NCI-H2196 treated with DMSO at 0.1 percent for 48 hours (cell line): ENCODE data around the gene PWP1.

Experiments used
- DNase-seq: peaks from one replicate; lab custom pipeline; 2025; ENCODE audit not compliant: unreplicated experiment; lab: John Stamatoyannopoulos, UW

PWP1 gene

DNA sequence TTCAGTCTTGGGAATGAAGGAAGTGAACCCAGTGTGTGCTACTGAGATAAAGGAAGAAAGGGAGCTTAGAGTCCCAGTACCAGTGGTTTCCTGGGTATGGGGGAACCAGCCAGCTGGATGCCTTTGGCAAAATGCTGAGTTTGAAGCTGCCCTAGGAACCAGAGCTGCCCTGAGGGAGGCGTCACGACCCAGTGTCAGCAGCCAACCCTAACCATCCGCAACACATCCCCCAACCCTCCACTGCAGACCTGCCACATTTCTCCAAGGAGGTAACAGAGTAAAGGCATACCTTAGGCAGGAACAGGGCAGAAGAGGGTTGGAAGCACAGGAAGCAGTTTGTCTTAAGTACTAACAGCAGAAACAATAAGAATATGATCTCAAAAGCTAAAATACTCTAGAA, 46.8 kb downstream of the PWP1 start:
- no peak for DNase-seq

DNA sequence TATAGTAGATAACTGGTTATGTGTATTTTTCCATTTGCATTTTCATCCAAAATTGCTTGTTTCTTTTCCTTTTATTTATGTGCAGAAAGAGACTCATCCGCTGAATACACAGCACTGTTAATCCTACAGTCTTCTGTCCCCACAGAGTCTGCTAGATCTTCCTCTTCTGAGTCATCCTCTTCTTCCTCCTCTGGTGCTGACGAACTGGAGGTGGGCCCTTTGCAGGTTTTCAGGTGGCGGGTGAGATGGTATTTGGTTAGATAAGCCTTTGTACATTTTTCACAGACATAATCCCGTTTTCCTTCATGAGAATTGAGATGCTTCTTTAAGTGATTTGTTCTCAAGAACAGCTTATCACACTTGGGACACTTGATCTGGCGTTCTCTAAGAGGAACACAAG, 48.5 kb downstream of the PWP1 start:
- DNase-seq: no peak

DNA sequence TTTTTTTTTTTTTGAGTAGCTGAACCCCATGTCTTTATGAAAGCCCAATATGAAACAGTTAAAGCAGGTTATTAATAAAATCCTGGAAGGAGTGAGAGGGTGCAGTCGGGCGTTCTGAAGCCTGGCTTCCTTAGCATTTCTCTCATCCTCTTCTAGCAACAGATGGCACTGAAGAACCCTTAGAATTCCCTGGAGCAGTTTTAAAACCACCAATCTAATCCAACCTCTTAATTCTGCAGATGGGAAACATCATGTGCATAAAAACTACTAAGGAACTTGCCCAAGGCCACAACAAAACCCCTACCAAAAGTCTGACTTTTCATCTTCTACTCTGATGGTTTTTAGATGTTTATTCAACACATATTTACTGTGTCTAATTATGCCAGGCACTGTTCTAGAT, 50.2 kb downstream of the PWP1 start:
- DNase-seq: no peak

DNA sequence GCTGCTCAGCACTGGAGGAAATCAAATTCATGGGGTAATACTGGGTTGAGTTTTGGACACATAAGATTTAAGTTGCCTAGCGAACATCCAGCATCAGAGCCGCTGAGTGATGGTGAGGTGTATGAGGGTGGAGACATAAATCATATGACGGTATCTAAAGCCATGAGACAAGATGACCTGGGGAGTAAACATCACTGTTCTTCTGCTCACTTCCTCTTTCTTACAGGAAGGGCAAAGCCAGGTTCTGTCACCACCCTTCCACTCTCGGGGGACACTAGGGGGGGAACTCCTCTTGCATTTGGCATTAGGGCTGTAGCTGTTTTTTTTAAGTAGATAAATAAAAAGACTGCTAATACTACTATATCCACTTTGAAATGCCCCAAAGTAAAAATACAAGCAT, 51.3 kb downstream of the PWP1 start:
- DNase-seq: no peak

DNA sequence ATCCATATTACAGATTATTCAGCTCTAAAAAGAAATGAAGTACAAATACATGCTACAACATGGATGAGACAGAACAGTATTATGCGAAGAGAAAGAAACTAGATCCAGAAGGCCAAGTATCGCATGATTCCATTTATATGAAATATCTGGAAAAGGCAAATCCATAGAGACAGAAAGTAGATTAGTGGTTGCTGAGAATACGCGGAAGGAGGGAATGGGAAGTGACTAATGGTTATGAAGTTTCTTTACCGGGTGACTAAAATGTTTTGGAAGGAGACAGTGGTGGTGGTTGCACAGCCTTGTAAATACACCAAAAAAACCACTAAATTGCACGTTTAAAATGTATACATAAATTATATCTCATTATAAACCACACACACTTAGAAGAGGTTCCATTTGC, 62.9 kb downstream of the PWP1 start:
- no peak for DNase-seq

DNA sequence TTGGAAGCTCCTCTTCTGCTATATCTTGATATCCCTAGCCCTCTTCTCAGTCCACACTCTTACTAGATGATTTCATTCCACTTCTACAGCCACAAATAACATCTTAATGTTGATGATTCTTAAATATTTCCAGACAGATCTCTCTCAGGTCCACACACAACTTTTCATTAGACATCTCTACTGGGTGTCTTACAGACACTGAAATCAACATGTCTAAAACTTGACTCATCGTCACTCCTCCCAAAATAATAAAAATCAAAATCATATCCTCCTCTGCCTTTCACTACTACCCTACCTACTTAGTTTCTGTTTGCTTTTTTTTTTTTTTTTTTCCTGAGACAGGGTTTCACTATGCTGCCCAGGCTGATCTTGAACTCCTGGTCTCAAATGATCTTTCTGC, 63.5 kb downstream of the PWP1 start:
- no peak for DNase-seq

DNA sequence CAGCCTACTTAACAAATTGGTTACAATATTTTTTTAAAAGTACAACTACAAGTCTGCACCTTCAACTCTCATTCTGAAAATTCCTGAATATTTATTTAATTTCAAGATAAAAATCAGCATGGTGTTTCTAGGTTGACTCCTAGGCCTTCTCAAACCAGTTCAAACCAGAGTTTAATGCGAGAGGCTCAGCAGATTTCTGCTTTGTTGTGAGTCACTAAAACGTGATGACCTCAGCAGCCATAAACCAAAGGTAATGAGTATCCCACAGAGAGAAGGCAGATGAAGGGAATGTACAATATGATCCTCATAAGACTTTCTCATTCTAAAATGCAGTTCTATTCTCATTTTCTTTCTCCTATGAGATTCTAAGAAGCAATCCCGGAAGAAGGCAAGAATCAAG, 73.8 kb downstream of the PWP1 start:
- no peak for DNase-seq

DNA sequence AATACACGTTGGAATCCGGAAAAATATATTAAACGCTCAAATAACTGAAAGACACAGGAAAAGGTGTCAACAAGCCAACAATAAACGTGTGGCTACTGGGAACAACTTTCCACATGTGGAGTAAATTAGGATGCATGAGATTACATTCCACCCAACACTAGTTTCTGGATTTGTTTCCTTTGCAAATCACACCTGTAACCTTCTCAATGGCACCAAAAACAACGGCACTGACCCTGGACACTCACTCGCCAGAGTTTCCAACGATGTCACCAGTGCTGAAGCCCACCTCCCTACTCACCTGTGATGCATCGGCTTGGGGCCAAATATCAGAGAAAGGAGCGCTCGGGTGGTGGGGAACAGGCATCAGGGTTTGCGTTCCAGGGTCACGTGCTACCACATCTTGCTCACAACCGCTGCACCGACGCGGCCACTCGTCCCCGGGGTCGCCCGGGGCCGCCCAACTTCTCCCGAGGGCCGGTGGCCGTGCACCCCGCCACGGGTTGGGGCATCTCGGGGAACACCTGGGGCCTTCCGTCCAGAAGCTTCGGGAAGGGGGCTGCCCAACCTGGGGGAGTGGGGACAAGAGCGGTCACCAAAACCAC, 74.7 kb downstream of the PWP1 start:
- DNase-seq: peak; percentile 14

DNA sequence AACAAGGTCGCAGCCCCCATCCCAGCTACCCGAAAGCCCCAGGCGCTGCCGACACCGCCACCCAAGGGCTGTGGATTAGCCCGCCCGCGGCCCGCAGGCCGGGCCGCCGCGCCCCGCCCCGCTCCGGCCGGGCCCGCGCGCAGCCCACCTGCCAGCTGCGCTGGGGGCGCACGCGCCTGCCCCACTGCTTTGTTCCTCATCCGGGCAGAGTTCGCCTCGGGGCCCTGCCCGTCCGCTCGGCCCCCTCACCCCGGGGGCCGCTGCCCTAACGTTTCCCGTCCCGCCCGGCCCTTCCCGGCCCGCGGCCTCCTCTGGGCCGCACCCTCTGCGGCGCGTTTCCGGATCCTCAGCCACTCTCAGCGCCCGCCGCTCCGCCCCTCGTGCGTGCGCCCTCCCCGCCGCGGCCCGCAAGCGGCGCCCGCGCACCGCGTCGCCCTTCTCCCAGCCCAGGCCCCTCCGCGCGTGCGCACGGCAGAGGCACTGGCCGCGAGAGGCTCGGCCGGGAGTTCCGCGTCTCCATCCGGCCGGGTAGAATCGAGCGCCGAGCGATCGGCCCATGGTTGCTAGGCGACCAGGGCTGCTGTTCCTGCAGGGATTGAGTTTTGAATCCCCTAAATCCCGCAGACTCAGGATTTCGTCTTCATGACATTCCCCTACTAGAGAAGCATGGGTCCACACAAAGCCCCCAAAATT, 75.4 kb downstream of the PWP1 start, which contains the start of gene PRDM4:
Gene PRDM4 (minus strand): TSS at position 329 of the 693 bp plus-strand sequence. CDS start 622 bp downstream, outside the sequence.
- DNase-seq: peak; percentile 88

DNA sequence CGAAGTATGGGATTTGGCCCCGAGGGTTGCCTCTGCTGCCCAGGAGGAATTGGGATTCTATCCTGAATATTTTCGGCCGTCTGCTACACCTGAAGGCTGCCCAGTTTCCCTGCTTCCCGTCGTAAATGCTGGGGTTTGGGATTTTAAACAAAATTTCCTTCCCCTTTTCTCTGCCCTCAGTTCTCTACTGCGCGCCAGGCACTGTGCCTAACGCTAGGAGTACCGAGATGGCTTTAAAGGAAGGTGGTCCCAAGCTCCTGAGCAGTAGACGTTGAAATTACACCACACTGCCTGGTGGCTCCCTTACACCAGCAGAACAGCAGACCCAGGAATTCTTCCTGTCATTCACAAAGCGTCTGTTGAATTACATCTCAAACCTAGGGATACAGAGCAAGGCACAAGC, 75.9 kb downstream of the PWP1 start:
- DNase-seq: no peak
